H1 (cell line): ENCODE data around the gene ZNF92. TPM values are rescaled to one million over a fixed set of nuclear protein-coding genes. Genes with fewer than 3 reads are reported as not detected.

Experiments used
- CTCF ChIA-PET: fragments of 300-600 bp; sonication (Branson Sonifier 250); formaldehyde crosslinking; loops from one replicate; lab custom pipeline; 2021; ENCODE audit not compliant: partially characterized antibody; lab: Charles Lee
- POLR2A ChIA-PET: fragments of 300-600 bp; sonication (Branson Sonifier 250); formaldehyde crosslinking; loops from one replicate; lab custom pipeline; 2021; ENCODE audit warnings: inconsistent platforms; ENCODE audit not compliant: partially characterized antibody; lab: Charles Lee
- DNase-seq, 2 experiments: peaks; one replicate each; pipeline versions ENCODE4 v3.0.0 to v3.0.0-alpha.2; 2010 to 2022; ENCODE audit warnings: low spot score in 2 of 2, low read depth in 1 of 2, mixed read lengths in 1 of 2
- FAIRE-seq: peaks from 2 replicates; lab custom pipeline; 2011; peaks lifted over from hg19 to GRCh38; lab: Jason Lieb, UNC
- H2AFZ ChIP-seq: 2 replicates; pipeline ENCODE4 v1.8.1; 2012; ENCODE audit warnings: low read length, inconsistent platforms
- H2AK5ac ChIP-seq: 2 replicates; pipeline ENCODE4 v1.6.1; 2013; ENCODE audit warnings: low read depth, low read length
- H2BK120ac ChIP-seq: replicated peaks from 2 replicates; pipeline ENCODE3; 2013; ENCODE audit warnings: low read depth, low read length, inconsistent platforms
- H2BK12ac ChIP-seq: 2 replicates; pipeline ENCODE4 v1.6.1; 2013; ENCODE audit warnings: low read depth, low read length
- H2BK15ac ChIP-seq: 2 replicates; pipeline ENCODE4 v1.6.1; 2013; ENCODE audit warnings: low read length
- H2BK20ac ChIP-seq: 2 replicates; pipeline ENCODE4 v1.6.1; 2013; ENCODE audit warnings: low read length
- H2BK5ac ChIP-seq: 2 replicates; pipeline ENCODE4 v1.6.1; 2013; ENCODE audit warnings: low read depth, low read length
- H3K14ac ChIP-seq: 2 replicates; pipeline ENCODE4 v1.6.1; 2013; ENCODE audit warnings: inconsistent platforms; ENCODE audit not compliant: insufficient read length
- H3K18ac ChIP-seq: 2 replicates; pipeline ENCODE4 v1.6.1; 2013; ENCODE audit warnings: low read length; ENCODE audit errors: extremely low read depth
- H3K23ac ChIP-seq: 2 replicates; pipeline ENCODE4 v1.6.1; 2013; ENCODE audit warnings: inconsistent platforms; ENCODE audit not compliant: insufficient read length
- H3K23me2 ChIP-seq: 2 replicates; pipeline ENCODE4 v1.6.1; 2013; ENCODE audit warnings: low read depth, low read length
- H3K27ac ChIP-seq: 2 replicates; pipeline ENCODE4 v1.6.1; 2011; ENCODE audit warnings: low read depth, low read length, inconsistent platforms
- H3K27me3 ChIP-seq, 4 experiments: replicated peaks in 1 of 4; 1 replicate in 1 of 4; 2 replicates in 3 of 4; pipeline versions ENCODE4 v1.6.1 to v1.8.1; 2011 to 2013; ENCODE audit warnings: low read length in 3 of 4, mild to moderate bottlenecking in 3 of 4, inconsistent platforms in 2 of 4, mixed read lengths in 2 of 4, moderate library complexity in 1 of 4; ENCODE audit not compliant: control insufficient read depth in 3 of 4, insufficient read depth in 3 of 4; ENCODE audit errors: extremely low read depth in 1 of 4
- H3K36me3 ChIP-seq, 4 experiments: 2 replicates each; pipeline versions ENCODE4 v1.6.1 to v1.8.1; 2011 to 2013; ENCODE audit warnings: mild to moderate bottlenecking in 4 of 4, low read length in 3 of 4, moderate library complexity in 2 of 4, control low read depth in 1 of 4, inconsistent platforms in 1 of 4; ENCODE audit not compliant: insufficient read depth in 4 of 4, control insufficient read depth in 2 of 4
- H3K4ac ChIP-seq: replicated peaks from 2 replicates; pipeline ENCODE3; 2013; ENCODE audit warnings: low read length, low read depth, mixed read lengths, inconsistent platforms; ENCODE audit not compliant: insufficient read length
- H3K4me1 ChIP-seq, 4 experiments: replicated peaks in 1 of 4; 1 replicate in 1 of 4; 2 replicates in 3 of 4; pipeline versions ENCODE4 v1.6.1 to v1.8.1; 2011 to 2013; ENCODE audit warnings: low read length in 3 of 4, inconsistent platforms in 2 of 4, mixed read lengths in 1 of 4; ENCODE audit not compliant: insufficient read depth in 4 of 4, control insufficient read depth in 3 of 4
- H3K4me2 ChIP-seq, 2 experiments: 2 replicates each; pipeline versions ENCODE4 v1.6.1 to v1.8.1; 2011 to 2013; ENCODE audit warnings: low read depth in 2 of 2, low read length in 2 of 2, control low read depth in 1 of 2, inconsistent platforms in 1 of 2, mild to moderate bottlenecking in 1 of 2; ENCODE audit not compliant: insufficient read depth in 1 of 2
- H3K4me3 ChIP-seq, 4 experiments: fragments of 200-600, 300-600 bp in 1 of 4; sonication (generic), shearing (Covaris generic), sonication (Bioruptor Twin) in 1 of 4; 2 replicates each; pipeline versions ENCODE4 v1.5.1 to v1.8.1; 2011 to 2016; ENCODE audit warnings: low read length in 4 of 4, low read depth in 3 of 4, control low read depth in 2 of 4, inconsistent platforms in 2 of 4, mild to moderate bottlenecking in 2 of 4, mixed read lengths in 1 of 4, moderate library complexity in 1 of 4; ENCODE audit not compliant: insufficient read depth in 2 of 4; ENCODE audit errors: extremely low read depth in 1 of 4
- H3K56ac ChIP-seq: replicated peaks from 2 replicates; pipeline ENCODE3; 2013; ENCODE audit warnings: low read depth, mild to moderate bottlenecking, mixed read lengths, low read length, inconsistent platforms; ENCODE audit not compliant: insufficient read length
- H3K79me1 ChIP-seq: 2 replicates; pipeline ENCODE4 v1.6.1; 2013; ENCODE audit warnings: low read depth, low read length, control low read depth
- H3K79me2 ChIP-seq, 2 experiments: 2 replicates each; pipeline versions ENCODE4 v1.6.1 to v1.8.1; 2012 to 2013; ENCODE audit warnings: low read length in 2 of 2, mild to moderate bottlenecking in 2 of 2, inconsistent platforms in 1 of 2; ENCODE audit not compliant: insufficient read depth in 2 of 2, control insufficient read depth in 1 of 2
- H3K9ac ChIP-seq, 4 experiments: replicated peaks in 1 of 4; 1 replicate in 1 of 4; 2 replicates in 3 of 4; pipeline versions ENCODE4 v1.6.1 to v1.8.1; 2011 to 2013; ENCODE audit warnings: low read depth in 3 of 4, low read length in 3 of 4, control low read depth in 2 of 4, mild to moderate bottlenecking in 2 of 4, moderate library complexity in 2 of 4, inconsistent platforms in 1 of 4; ENCODE audit errors: extremely low read depth in 1 of 4
- H3K9me3 ChIP-seq, 2 experiments: 2 replicates each; pipeline versions ENCODE4 v1.6.1 to v1.8.1; 2012 to 2013; ENCODE audit warnings: mild to moderate bottlenecking in 2 of 2, moderate library complexity in 2 of 2, control low read depth in 1 of 2, inconsistent platforms in 1 of 2, low read depth in 1 of 2, low read length in 1 of 2, mixed read lengths in 1 of 2; ENCODE audit not compliant: insufficient read depth in 2 of 2
- H4K20me1 ChIP-seq, 2 experiments: replicated peaks in 1 of 2; 2 replicates each; pipeline versions ENCODE3 to v1.8.1; 2011 to 2013; ENCODE audit warnings: inconsistent platforms in 2 of 2, low read length in 2 of 2, mild to moderate bottlenecking in 1 of 2; ENCODE audit not compliant: insufficient read depth in 2 of 2, control insufficient read depth in 1 of 2
- H4K5ac ChIP-seq: 2 replicates; pipeline ENCODE4 v1.6.1; 2013; ENCODE audit warnings: low read length, low read depth, mixed read lengths, inconsistent platforms; ENCODE audit not compliant: insufficient read length
- H4K8ac ChIP-seq: 2 replicates; pipeline ENCODE4 v1.8.0; 2013; ENCODE audit warnings: mild to moderate bottlenecking, moderate library complexity, low read length, inconsistent platforms; ENCODE audit not compliant: insufficient read depth; ENCODE audit errors: extremely low read depth
- H4K91ac ChIP-seq: replicated peaks from 2 replicates; pipeline ENCODE3; 2013; ENCODE audit warnings: low read length, mixed read lengths, inconsistent platforms; ENCODE audit not compliant: insufficient read length
- ASH2L ChIP-seq: fragments of 200-600, 300-600 bp; sonication (generic); IDR thresholded peaks from one replicate; pipeline ENCODE4 v1.7.1; 2017; ENCODE audit warnings: low read length
- CEBPB ChIP-seq: IDR thresholded peaks from 2 replicates; pipeline ENCODE4 v1.6.1; 2012; ENCODE audit warnings: low read depth, low read length
- EGR1 ChIP-seq: IDR thresholded peaks from 2 replicates; pipeline ENCODE4 v1.6.1; 2011; ENCODE audit warnings: low read depth, low read length, borderline replicate concordance
- FOSL1 ChIP-seq: IDR thresholded peaks from 2 replicates; pipeline ENCODE4 v1.6.1; 2011; ENCODE audit warnings: mild to moderate bottlenecking, low read depth, low read length, moderate library complexity; ENCODE audit not compliant: insufficient read depth
- GABPA ChIP-seq: IDR thresholded peaks from 2 replicates; pipeline ENCODE4 v1.6.1; 2011; ENCODE audit warnings: mild to moderate bottlenecking, low read length, moderate library complexity, borderline replicate concordance; ENCODE audit not compliant: insufficient read depth
- HDAC2 ChIP-seq, 2 experiments: fragments of 300-600 bp in 1 of 2; sonication (generic) in 1 of 2; IDR thresholded peaks; 2 replicates each; pipeline ENCODE4 v1.6.1; 2011 to 2012; ENCODE audit warnings: low read depth in 2 of 2, low read length in 2 of 2, mild to moderate bottlenecking in 2 of 2, moderate library complexity in 2 of 2, borderline replicate concordance in 1 of 2, inconsistent platforms in 1 of 2
- NANOG ChIP-seq: IDR thresholded peaks from 2 replicates; pipeline ENCODE4 v1.6.1; 2011; ENCODE audit warnings: low read length, low read depth, mild to moderate bottlenecking, inconsistent platforms; ENCODE audit not compliant: insufficient read depth, poor library complexity, severe bottlenecking
- RNF2 ChIP-seq: fragments of 200-900, 300-1000 bp; sonication (generic); IDR thresholded peaks from 2 replicates; pipeline ENCODE4 v1.7.1; 2016; ENCODE audit warnings: borderline replicate concordance, low read depth, mild to moderate bottlenecking, antibody characterized with exemption, low read length; ENCODE audit not compliant: poor library complexity, severe bottlenecking; ENCODE audit errors: missing control alignments
- SP4 ChIP-seq: IDR thresholded peaks from 2 replicates; pipeline ENCODE4 v1.6.1; 2012; ENCODE audit warnings: low read length, inconsistent platforms
- SRF ChIP-seq: IDR thresholded peaks from 2 replicates; pipeline ENCODE4 v1.6.1; 2011; ENCODE audit warnings: mild to moderate bottlenecking, low read depth, low read length, moderate library complexity
- TAF1 ChIP-seq: IDR thresholded peaks from 2 replicates; pipeline ENCODE4 v1.6.1; 2011; ENCODE audit warnings: mild to moderate bottlenecking, low read depth, low read length
- ZNF274 ChIP-seq: IDR thresholded peaks from 2 replicates; pipeline ENCODE4 v1.7.0; 2012; ENCODE audit warnings: low read length, borderline replicate concordance; ENCODE audit errors: extremely low read depth
- WGBS, 2 experiments: shearing (Covaris generic) in 1 of 2; methylation state at CpG; one replicate each; pipeline versions ENCODE4 v1.1.6 to v1.1.7; 2013 to 2015; ENCODE audit warnings: low lambda C conversion rate in 2 of 2, mixed read lengths in 2 of 2, inconsistent platforms in 1 of 2, low coverage in 1 of 2, missing lambda C conversion rate in 1 of 2; ENCODE audit not compliant: insufficient replicate concordance in 2 of 2, insufficient coverage in 1 of 2, insufficient read length in 1 of 2; ENCODE audit errors: extremely low coverage in 1 of 2, missing lambda C conversion rate in 1 of 2; 5-methylcytosine and 5-hydroxymethylcytosine counted together
- polyA plus RNA-seq, 7 experiments: library from polyadenylated mRNA; depleted of rRNA in 3 of 7; stranded (reverse) in 5 of 7; unstranded in 2 of 7; fragments of >200 nt in 5 of 7; fragments of 200-250 nt in 2 of 7; gene quantifications; 1 replicate in 5 of 7; 2 replicates in 1 of 7; 4 replicates in 1 of 7; pipeline versions ENCODE4 v1.2.1 to v1.2.3, GENCODE V29; 2011 to 2013; ENCODE audit warnings: missing spikeins in 2 of 7, mixed read lengths in 2 of 7
- total RNA-seq: library from RNA; stranded (reverse); fragmentation: NEBNext Ultra II Directional; extraction: Animal tissue kit (Norgen Biotek cat#: 25700); gene quantifications from 2 replicates; pipeline ENCODE4 v1.2.1, GENCODE V29; 2021

Gene ZNF92
- total and polyA plus RNA-seq, 2 of the 8 experiments (the other 6 are each of a cell fraction or from before 2014, with no cell fraction given) = 2.8 to 39.8 TPM

DNA sequence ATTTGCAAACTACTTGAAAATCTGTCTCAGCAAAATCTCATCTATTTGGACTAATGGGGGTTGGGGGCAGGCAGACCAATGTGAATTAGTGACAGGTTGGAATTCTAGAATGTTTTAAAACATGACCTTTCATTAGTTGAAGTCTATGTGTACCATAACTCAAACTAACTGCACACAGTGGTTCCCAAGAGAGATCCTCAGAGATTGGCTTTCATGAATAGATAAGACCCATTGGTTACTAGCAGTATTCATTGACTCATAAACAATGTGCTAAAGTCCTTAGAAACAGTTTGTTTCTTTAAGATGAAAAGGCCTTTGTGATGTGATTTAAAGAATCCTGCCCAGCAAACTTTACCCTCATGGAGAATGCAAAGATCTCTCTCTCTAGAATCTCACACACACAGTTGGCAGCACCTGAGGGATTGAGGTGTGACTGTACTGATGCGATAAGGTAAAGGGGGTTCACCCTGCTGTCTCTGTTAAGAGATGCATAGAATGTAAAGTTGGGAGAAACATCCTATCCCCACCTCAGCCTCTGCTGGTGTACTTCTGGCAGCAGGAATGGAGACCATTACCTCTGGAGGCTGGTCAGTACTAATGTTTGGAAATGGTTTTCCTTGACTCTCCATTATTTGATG is 70.7 kb downstream of the ZNF92 start:
- Histone ChIP-seq H3K9me3 (peaks cover 23 to 26% of the 10 kb centered on the region in 2 experiments), H3K4me2 (no peak overlapping the region), H3K27me3 (no peaks in the 10 kb centered on the region), H2BK20ac (no peak overlapping the region), H3K14ac (no peak overlapping the region), H2BK12ac (no peak overlapping the region), H4K5ac (no peak overlapping the region), H3K9ac (no peak overlapping the region), H3K27ac (no peak overlapping the region), H3K23me2 (no peaks in the 10 kb centered on the region), H3K23ac (no peak overlapping the region), H3K79me1 (no peaks in the 10 kb centered on the region), H2AK5ac (no peak overlapping the region), H3K4me1 (no peaks in the 10 kb centered on the region), H3K36me3 (no peaks in the 10 kb centered on the region), H2BK15ac (no peak overlapping the region), H4K20me1 (no peaks in the 10 kb centered on the region), H3K18ac (no peak overlapping the region), H2BK120ac (no peak overlapping the region), H3K56ac (no peak overlapping the region), H2AFZ (no peak overlapping the region), H4K91ac (no peak overlapping the region), H3K4ac (no peak overlapping the region), H4K8ac (no peak overlapping the region), H3K4me3 (no peak overlapping the region), H2BK5ac (no peak overlapping the region), H3K79me2 (no peaks in the 10 kb centered on the region)
- DNase-seq (no peak), FAIRE-seq (no peak)
- CTCF ChIA-PET = no interaction called here
- 100% methylated on average over 1 of the region's 1 CpG; no CpG with 5 or more reads in 1 of the 2 experiments for WGBS, 2 experiments
- POLR2A ChIA-PET = no interaction called here
- no peak for TF ChIP-seq ZNF274
- no peak for TF ChIP-seq GABPA
- no peak for TF ChIP-seq ASH2L
- TF ChIP-seq SRF = no peak
- TF ChIP-seq RNF2 = no peak
- no peak for TF ChIP-seq EGR1
- no peak for TF ChIP-seq CEBPB
- TF ChIP-seq HDAC2 (IDR thresholded peaks at IDR 0.05; ENCODE audit: borderline replicate concordance in 1 of 2, low read depth in 2 of 2, low read length in 2 of 2) = no peak
- no peak for TF ChIP-seq FOSL1
- no peak for TF ChIP-seq TAF1
- TF ChIP-seq SP4 = no peak
- TF ChIP-seq NANOG = no peak
